ENCODE data around the gene KLRC4.
"Not testable (repeated sequence)": the region's sequence is repeated elsewhere in the genome, so short reads cannot be mapped to it uniquely, and the experiment has no call there.

The KLRC4 gene

GRCh38 chr12:10396176-10396575, 13.4 kb downstream of the KLRC4 start:
- not testable (repeated sequence) for DNase-seq

- no peak for DNase-seq
These were observed 14.1 kb downstream of the KLRC4 start for GRCh38 chr12:10395390-10395998.

- not testable (repeated sequence) for DNase-seq
These were observed 14.9 kb downstream of the KLRC4 start for GRCh38 chr12:10394531-10395152.

- no peak for DNase-seq
These were observed 16.3 kb downstream of the KLRC4 start for GRCh38 chr12:10393291-10393690.

- DNase-seq: no peak
These were observed 17.1 kb downstream of the KLRC4 start for GRCh38 chr12:10392394-10392930.

- DNase-seq: not testable (repeated sequence)
These were observed 18.6 kb downstream of the KLRC4 start for GRCh38 chr12:10390991-10391390.

- DNase-seq: no peak
These were observed 19.7 kb downstream of the KLRC4 start, which contains the start of gene KLRK1 for GRCh38 chr12:10389904-10390303. Gene KLRK1 (minus strand): TSS chr12:10390041. CDS start chr12:10388810, 1,231 bp downstream.

- DNase-seq: no peak
These were observed 20.7 kb downstream of the KLRC4 start for GRCh38 chr12:10388624-10389413.

- not testable (repeated sequence) for DNase-seq
These were observed 22.1 kb downstream of the KLRC4 start for GRCh38 chr12:10387498-10387897.

- no peak for DNase-seq
These were observed 22.7 kb downstream of the KLRC4 start for GRCh38 chr12:10386857-10387256.

GRCh38 chr12:10385166-10385613, 24.4 kb downstream of the KLRC4 start:
- no peak for DNase-seq

- DNase-seq: no peak
These were observed 25.4 kb downstream of the KLRC4 start for GRCh38 chr12:10384191-10384590.

- DNase-seq: no peak
These were observed 27.5 kb downstream of the KLRC4 start for GRCh38 chr12:10381928-10382628.

- DNase-seq: not testable (repeated sequence)
These were observed 30.8 kb downstream of the KLRC4 start for GRCh38 chr12:10378737-10379136.

- no peak for DNase-seq
These were observed 34.9 kb downstream of the KLRC4 start for GRCh38 chr12:10374624-10375018.

- no peak for DNase-seq
These were observed 37.0 kb downstream of the KLRC4 start for GRCh38 chr12:10372559-10372958.

- not testable (repeated sequence) for DNase-seq
These were observed 37.5 kb downstream of the KLRC4 start for GRCh38 chr12:10371893-10372535.

GRCh38 chr12:10369557-10370415, 39.8 kb downstream of the KLRC4 start:
- DNase-seq: no peak

- no peak for DNase-seq
These were observed 41.1 kb downstream of the KLRC4 start for GRCh38 chr12:10368206-10369171.

- DNase-seq: not testable (repeated sequence)
These were observed 41.8 kb downstream of the KLRC4 start for GRCh38 chr12:10367714-10368113.
